WTC11 (cell line): ENCODE measurements around the gene CARS1.

Experiments used
- ATF3 ChIP-seq: sonication (generic); formaldehyde crosslinking; conservative IDR thresholded peaks from 2 replicates; pipeline ENCODE4 v1.8.1; 2022; ENCODE audit warnings: mild to moderate bottlenecking, missing genetic modification reagents
- CTCF ChIP-seq: fragments of 200-600 bp; IDR thresholded peaks from 2 replicates; pipeline ENCODE4 v1.8.0; 2022; ENCODE audit warnings: antibody characterized with exemption
- HMGA2 ChIP-seq: fragments of 250-450 bp; sonication (Bioruptor Pico); IDR thresholded peaks from 2 replicates; pipeline ENCODE4 v1.4.0; 2021; ENCODE audit warnings: mild to moderate bottlenecking, moderate library complexity
- NR2C2 ChIP-seq: sonication (generic); formaldehyde crosslinking; IDR thresholded peaks from 2 replicates; pipeline ENCODE4 v1.8.0; 2022; ENCODE audit warnings: mild to moderate bottlenecking, missing genetic modification reagents
- SMAD4 ChIP-seq: sonication (generic); formaldehyde crosslinking; IDR thresholded peaks from 2 replicates; pipeline ENCODE4 v1.8.0; 2022; ENCODE audit warnings: mild to moderate bottlenecking, missing genetic modification reagents
- ZNF138 ChIP-seq: sonication (generic); formaldehyde crosslinking; conservative IDR thresholded peaks from 2 replicates; pipeline ENCODE4 v1.8.1; 2022; ENCODE audit warnings: mild to moderate bottlenecking, moderate library complexity, missing genetic modification reagents

- TF ChIP-seq CTCF (no peak), SMAD4 (CRISPR knock-in tag) (no peak), ZNF138 (CRISPR knock-in tag) (no peak), HMGA2 (CRISPR knock-in tag) (no peak), ATF3 (CRISPR knock-in tag) (no peak), NR2C2 (no peak)
Measured at GRCh38 chr11:3096909-3097530, 39.8 kb upstream of the CARS1 start.
